Activated naive CD4-positive, alpha-beta T cell treated with anti-CD3 and anti-CD28 coated beads, Interleukin-2, amount 50 U/mL, for 24 hours (primary cell): ENCODE data around the gene SLC5A6.
A peak's percentile ranks its signal among the peaks of the same experiment; 100 is the strongest.

Experiments
- H3K27ac Mint-ChIP-seq: one replicate; pipeline ENCODE4 v1.8.0; 2021; ENCODE audit warnings: mild to moderate bottlenecking, mixed read lengths
- H3K27me3 Mint-ChIP-seq: one replicate; pipeline ENCODE4 v1.8.0; 2021; ENCODE audit warnings: mixed read lengths
- H3K36me3 Mint-ChIP-seq: one replicate; pipeline ENCODE4 v1.8.0; 2021; ENCODE audit warnings: mixed read lengths
- H3K4me1 Mint-ChIP-seq: one replicate; pipeline ENCODE4 v1.8.0; 2021; ENCODE audit warnings: mixed read lengths
- H3K4me3 Mint-ChIP-seq: one replicate; pipeline ENCODE4 v1.8.0; 2021; ENCODE audit warnings: mild to moderate bottlenecking, mixed read lengths
- H3K9me3 Mint-ChIP-seq: one replicate; pipeline ENCODE4 v1.8.0; 2021; ENCODE audit warnings: mixed read lengths

The SLC5A6 gene

DNA sequence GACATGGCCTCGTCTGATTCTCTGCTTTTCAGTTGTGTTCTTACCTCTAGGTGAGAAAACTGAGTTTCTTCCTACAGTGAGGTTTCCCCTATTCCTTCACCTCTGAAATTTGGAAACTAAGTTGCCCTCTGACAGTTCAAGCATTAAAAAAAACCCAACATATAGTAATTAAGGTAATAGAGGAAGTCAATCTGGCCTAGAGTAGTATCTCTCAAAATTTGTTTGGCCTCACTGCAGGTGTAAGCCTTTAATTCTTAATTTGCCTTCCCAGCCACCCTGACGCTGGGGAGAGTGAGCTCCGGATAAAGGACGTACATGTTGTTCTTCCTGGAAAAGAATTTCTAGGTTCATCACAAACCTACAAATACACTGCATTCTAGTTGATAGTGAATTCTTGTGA lies 6.5 kb upstream of the SLC5A6 start:
- Mint-ChIP-seq H3K4me3 (peak overlapping the region; percentile 95), H3K4me1 (peaks cover 29% of the 10 kb centered on the region), H3K27ac (peak overlapping the region; percentile 81), H3K36me3 (peaks cover 30% of the 10 kb centered on the region), H3K27me3 (no peaks in the 10 kb centered on the region), H3K9me3 (no peaks in the 10 kb centered on the region)

DNA sequence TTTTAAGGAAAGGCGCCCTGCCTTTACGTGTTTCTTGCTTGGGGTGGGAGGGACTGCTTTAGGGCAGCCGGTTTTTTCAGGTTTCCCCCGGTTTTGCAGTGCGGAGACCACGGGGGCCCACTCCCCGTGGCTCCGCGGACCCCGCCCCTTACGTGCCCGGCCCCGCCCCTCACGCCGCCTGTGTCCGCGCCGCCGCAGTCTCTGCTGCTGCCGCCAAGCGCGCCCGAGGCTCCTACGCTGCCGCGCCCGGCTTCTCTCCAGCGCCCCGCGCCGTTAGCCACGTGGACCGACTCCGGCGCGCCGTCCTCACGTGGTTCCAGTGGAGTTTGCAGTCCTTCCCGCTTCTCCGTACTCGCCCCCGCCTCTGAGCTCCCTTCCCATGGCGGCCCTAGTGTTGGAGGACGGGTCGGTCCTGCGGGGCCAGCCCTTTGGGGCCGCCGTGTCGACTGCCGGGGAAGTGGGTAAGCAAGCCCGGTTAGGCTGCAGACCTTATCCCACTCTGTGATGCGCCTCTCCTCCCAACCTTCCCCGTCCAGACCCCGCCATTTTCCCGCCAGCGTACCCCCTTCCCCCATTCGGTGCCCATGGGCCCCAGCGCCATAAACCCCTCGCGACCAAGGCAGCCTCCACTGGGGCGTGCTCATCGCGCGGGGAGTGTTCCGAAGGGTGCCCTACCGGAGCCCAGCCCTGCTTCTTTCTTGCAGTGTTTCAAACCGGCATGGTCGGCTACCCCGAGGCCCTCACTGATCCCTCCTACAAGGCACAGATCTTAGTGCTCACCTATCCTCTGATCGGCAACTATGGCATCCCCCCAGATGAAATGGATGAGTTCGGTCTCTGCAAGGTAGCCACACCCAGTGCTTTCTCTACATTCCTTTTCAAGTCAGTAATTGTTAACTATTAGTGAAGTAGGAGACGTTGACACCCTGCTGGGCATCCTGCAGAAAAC lies 5.4 kb upstream of the SLC5A6 start, which contains the start of gene CAD:
TSS of gene CAD (plus strand) at position 197 of the 949 bp plus-strand sequence. CDS start at position 380, 183 bp downstream.
- H3K27ac Mint-ChIP-seq, result peak within 1 kb of the TSS; percentile 96
- peaks cover 30% of the 10 kb centered on the region for H3K36me3 Mint-ChIP-seq
- peaks cover 39% of the 10 kb centered on the region for H3K4me1 Mint-ChIP-seq
- no peaks in the 10 kb centered on the region for H3K9me3 Mint-ChIP-seq
- no peaks in the 10 kb centered on the region for H3K27me3 Mint-ChIP-seq
- peak within 1 kb of the TSS; percentile 95 for H3K4me3 Mint-ChIP-seq

DNA sequence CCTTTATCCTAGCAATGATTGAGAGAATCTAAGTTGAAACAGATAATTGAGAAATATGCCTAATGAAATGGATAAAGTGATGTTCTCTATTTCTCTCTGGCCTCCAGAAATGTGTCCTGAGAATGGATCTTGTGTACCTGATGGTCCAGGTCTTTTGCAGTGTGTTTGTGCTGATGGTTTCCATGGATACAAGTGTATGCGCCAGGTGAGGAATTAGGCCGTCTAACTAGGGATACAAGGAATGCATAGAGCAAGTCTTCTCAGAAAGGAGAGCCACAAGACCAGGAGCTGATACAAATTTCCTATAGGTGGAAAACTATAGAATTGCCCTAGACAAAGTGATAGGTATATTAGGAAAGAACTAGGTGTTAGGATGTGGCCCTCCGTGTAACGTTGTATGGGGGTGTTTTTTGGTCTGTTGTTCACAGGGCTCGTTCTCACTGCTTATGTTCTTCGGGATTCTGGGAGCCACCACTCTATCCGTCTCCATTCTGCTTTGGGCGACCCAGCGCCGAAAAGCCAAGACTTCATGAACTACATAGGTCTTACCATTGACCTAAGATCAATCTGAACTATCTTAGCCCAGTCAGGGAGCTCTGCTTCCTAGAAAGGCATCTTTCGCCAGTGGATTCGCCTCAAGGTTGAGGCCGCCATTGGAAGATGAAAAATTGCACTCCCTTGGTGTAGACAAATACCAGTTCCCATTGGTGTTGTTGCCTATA lies 4.5 kb upstream of the SLC5A6 start:
- peak overlapping the region; percentile 96 for H3K27ac Mint-ChIP-seq
- H3K4me1 Mint-ChIP-seq, result peaks cover 39% of the 10 kb centered on the region
- peak overlapping the region; percentile 95 for H3K4me3 Mint-ChIP-seq
- H3K9me3 Mint-ChIP-seq, result no peaks in the 10 kb centered on the region
- H3K27me3 Mint-ChIP-seq, result no peaks in the 10 kb centered on the region
- H3K36me3 Mint-ChIP-seq, result peaks cover 27% of the 10 kb centered on the region

DNA sequence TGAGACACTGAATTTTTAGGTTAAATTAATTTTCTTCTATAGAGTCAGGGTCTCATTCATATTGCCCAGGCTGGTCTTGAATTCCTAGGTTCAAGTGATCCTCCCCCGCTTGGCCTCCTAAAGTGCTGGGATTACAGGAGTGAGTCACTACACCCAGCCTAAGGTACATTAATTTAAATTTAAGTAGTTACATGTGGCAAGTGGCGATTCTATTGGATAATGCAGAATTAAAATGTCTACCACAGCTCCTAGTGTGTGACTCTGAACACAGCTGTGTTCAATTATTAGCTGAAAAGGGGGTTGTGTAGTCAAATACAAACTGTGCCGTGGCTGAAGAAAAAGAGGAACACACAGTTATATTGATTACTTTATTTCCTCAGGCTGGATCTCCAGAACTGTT lies 2.9 kb upstream of the SLC5A6 start:
- Mint-ChIP-seq H3K27ac (no peak overlapping the region), H3K27me3 (no peaks in the 10 kb centered on the region), H3K36me3 (peaks cover 21% of the 10 kb centered on the region), H3K9me3 (no peaks in the 10 kb centered on the region), H3K4me1 (peaks cover 41% of the 10 kb centered on the region), H3K4me3 (no peak overlapping the region)

DNA sequence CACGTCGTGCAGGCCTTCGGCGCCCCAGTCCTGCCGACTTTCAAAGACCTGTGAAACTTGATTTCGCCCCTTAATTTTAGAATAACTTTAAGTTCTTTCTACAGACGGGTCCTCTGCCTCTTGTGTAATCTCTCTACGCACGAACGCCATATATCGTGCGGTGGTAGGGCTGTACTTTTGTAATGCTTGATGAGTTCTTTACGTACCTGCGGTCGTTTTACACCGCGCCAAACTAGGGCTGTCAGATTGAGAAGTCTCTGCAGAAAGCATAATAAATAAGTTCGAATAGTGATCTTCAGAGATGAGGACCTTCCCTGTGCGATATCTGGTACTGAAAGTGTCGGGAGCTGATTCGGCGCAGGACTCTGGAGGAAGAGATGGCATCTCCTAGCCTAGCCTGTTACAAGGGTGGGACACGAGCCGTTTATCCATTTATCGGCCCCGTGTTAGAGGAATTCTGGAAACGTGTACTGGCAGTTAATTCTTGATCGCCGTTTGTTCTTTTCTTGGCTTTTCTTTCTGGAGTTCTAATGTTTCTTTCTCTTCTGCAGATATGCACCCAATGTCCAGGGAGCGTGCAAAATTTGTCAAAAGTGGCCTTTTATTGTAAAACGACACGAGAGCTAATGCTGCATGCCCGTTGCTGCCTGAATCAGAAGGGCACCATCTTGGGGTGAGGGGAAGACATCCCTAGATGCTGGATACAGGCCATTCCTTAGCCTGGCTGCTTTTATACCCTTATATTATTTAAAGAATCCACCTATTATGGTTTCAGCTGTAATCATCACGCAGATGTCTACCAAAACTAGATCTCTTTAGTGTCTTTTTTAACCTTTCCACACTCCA lies 781 bp upstream of the SLC5A6 start:
- no peaks in the 10 kb centered on the region for H3K27me3 Mint-ChIP-seq
- no peaks in the 10 kb centered on the region for H3K9me3 Mint-ChIP-seq
- H3K4me3 Mint-ChIP-seq, result peak overlapping the region; percentile 99
- H3K27ac Mint-ChIP-seq, result peak overlapping the region; percentile 100
- peaks cover 38% of the 10 kb centered on the region for H3K4me1 Mint-ChIP-seq
- peaks cover 14% of the 10 kb centered on the region for H3K36me3 Mint-ChIP-seq

DNA sequence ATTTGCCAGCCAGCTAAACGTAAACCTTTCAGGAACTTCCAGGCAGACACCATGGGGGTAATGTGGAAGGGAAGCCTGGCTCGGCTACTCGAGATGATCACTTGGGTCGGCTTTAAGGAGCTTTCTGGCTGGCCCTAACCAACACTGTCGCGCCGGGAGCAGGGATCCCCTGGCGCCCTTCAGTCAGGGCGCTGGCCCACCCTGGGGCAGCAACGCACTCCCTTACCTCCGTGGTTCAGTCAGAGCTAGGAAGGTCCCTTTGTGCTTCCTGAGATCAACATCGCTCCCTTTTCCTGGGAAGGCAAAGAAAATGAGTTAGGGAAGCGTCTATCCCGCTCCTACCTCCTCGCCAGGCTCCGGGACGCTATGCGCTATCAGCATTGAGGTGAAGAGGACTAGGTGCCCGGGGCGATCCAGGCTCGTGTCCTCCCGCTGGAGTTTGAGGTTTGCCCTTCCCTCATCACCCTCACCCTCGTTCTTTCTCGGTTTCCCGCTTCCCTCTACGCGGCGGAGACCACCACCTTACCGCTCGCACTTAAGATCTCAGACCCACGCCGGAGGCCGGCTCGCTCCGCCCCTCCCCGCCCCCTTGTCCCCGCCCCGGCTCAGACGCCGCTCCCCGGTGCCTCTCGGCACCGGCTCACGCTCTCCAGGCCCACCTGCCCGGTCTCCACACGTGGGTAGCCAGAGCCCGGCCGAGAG lies 676 bp downstream of the SLC5A6 start:
- Mint-ChIP-seq H3K27ac (peak overlapping the region; percentile 71), H3K4me3 (peak overlapping the region; percentile 99), H3K4me1 (peaks cover 28% of the 10 kb centered on the region), H3K36me3 (peaks cover 6% of the 10 kb centered on the region), H3K27me3 (no peaks in the 10 kb centered on the region), H3K9me3 (no peaks in the 10 kb centered on the region)

DNA sequence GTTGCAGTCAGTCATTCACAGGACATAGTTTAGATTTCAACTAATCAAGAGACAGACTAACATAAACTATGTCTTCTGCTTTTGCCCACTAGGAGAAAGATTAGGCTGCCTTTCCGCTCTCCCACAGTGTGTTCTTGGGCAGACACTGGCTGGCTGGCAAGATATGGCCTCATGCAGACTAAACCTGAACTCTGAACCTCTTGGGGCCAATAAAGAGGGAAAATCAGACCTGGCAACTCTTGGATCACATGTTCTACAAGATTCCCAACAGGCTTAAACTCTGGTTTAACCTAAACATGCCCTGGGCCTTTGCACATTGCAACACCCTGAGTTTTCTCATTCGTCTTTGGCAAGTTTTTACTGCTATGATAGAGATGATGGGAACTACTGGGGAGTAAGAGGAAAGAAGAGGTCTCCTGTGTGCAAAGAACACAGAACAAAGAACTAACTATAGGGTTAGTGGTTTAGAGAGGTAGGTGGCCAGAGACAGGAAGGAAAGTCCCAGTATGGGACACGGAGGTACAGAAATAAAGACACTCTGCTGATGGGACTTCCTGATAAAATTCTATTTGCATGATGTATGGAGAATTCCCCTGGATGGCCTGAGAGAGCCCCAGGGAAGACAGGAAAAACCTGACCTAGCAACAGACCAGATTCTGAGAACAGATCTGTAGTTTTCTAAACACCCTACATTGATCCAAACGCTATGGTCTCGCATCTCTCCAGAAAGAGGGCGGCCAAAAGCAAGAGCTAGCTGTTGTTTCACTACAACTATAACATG lies 2.3 kb downstream of the SLC5A6 start:
- Mint-ChIP-seq H3K36me3 (peaks cover 11% of the 10 kb centered on the region), H3K4me3 (peak overlapping the region; percentile 65), H3K4me1 (peaks cover 26% of the 10 kb centered on the region), H3K27ac (peak overlapping the region; percentile 44), H3K9me3 (no peaks in the 10 kb centered on the region), H3K27me3 (no peaks in the 10 kb centered on the region)

DNA sequence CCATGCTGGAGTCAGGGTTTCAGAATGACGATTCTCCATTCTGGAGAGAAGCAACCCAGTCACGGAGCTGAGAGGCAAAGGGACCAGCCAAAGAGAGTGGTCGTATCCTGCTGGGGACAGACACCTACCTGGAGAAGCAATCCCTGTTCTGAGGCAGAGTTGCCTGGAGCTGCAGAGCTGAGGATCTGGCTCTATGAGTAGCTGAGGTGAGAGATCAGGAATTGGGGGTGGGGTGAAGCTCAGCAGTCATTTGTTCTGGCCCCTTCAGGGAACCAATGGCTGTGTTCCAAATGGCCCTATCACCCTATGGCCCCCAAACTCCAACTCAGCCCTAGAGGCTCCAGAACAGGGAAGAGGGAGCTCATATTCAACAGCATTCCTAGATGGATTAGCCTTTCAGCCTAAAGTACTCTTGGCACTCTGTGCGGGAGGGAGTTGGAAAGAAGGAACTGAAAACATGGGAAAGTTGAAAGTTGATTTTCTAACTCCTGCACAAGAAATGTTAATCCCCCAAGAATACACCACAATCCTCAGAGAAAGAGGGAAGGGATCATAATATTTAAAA lies 3.5 kb downstream of the SLC5A6 start:
- no peak overlapping the region for H3K27ac Mint-ChIP-seq
- H3K4me3 Mint-ChIP-seq, result no peak overlapping the region
- peaks cover 11% of the 10 kb centered on the region for H3K36me3 Mint-ChIP-seq
- no peaks in the 10 kb centered on the region for H3K9me3 Mint-ChIP-seq
- no peaks in the 10 kb centered on the region for H3K27me3 Mint-ChIP-seq
- peaks cover 24% of the 10 kb centered on the region for H3K4me1 Mint-ChIP-seq

DNA sequence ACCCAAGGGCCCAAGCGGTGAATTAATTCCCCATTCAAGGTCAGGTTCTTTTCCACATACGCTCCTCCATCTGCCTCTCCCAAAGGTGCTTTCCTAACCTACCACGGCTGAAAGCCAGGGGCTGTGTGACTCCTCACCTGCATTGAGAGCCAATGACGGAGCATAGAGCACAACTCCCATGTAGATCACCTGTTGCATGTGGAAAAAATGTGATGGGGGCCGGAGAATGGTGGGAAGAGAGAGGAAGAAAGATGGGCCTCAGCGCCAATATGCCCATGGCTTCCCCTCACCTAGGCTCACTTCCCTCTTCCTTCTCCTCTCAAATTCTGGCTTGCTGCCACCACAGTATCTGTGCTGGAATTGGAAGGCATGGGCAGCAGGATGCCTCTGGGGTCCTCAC lies 5.7 kb downstream of the SLC5A6 start:
- no peaks in the 10 kb centered on the region for H3K9me3 Mint-ChIP-seq
- H3K4me1 Mint-ChIP-seq, result peaks cover 21% of the 10 kb centered on the region
- peaks cover 10% of the 10 kb centered on the region for H3K36me3 Mint-ChIP-seq
- H3K4me3 Mint-ChIP-seq, result no peak overlapping the region
- H3K27ac Mint-ChIP-seq, result no peak overlapping the region
- no peaks in the 10 kb centered on the region for H3K27me3 Mint-ChIP-seq

DNA sequence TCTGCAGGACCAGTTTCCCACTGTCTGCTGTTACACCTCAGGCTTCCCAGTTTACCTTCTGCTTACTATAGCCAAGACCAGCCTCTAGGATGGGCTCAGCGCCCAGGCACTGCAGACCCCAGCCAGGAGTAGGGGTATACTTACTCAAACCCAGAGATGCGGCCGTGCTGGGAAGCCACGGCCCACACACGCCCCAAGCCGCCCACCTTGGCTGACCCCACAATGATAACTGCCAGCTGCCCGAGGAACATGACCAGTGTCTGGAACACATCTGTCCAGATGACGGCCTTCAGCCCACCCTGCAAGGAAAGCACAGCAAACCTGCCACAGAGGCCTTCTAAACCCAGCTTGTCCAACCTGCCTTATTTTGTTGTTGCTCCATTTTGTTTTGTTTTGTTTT lies 6.9 kb downstream of the SLC5A6 start:
- Mint-ChIP-seq H3K4me1 (peaks cover 17% of the 10 kb centered on the region), H3K4me3 (no peak overlapping the region), H3K27me3 (no peaks in the 10 kb centered on the region), H3K9me3 (no peaks in the 10 kb centered on the region), H3K27ac (no peak overlapping the region), H3K36me3 (peaks cover 10% of the 10 kb centered on the region)

DNA sequence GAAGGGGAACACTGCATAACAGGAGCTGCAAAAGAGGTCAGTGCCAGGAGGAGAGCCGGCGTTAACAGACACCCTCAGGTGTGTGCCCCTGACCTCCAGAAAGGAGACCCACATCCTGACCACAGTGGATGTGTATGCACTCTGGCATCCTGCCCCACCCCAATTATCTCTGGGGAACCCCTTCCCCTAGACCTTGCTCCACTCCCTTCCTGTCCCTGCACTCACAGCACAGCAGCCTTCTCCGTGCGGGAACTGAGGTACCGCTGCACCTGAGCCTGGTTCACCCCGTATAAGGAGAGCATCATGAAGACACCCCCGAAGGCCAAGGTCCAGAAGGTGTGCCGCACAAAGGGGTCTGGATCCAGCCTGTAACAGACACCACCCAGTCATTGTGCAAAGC lies 7.5 kb downstream of the SLC5A6 start:
- peaks cover 11% of the 10 kb centered on the region for H3K4me1 Mint-ChIP-seq
- H3K27ac Mint-ChIP-seq, result no peak overlapping the region
- no peaks in the 10 kb centered on the region for H3K27me3 Mint-ChIP-seq
- H3K36me3 Mint-ChIP-seq, result peaks cover 8% of the 10 kb centered on the region
- H3K4me3 Mint-ChIP-seq, result no peak overlapping the region
- no peaks in the 10 kb centered on the region for H3K9me3 Mint-ChIP-seq

DNA sequence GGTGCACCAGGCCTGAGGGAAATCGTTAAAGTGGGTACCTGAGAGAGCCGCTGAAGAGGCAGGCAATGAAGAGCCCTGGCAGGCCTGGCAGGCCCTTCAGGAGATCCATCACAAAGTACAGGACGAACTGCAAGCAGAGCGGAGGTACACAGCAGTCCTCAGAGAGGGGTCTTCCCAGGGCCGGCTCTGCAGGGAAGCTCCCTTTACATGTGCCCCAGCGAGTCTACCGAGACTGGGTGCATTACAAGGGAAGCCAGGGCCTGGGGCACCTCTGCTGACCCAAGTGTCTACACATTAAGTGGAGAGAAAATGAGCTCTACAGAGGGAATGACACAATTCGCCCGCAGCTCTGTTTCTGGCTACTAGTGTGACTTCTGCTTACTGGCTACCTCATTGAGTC lies 8.3 kb downstream of the SLC5A6 start:
- no peak overlapping the region for H3K27ac Mint-ChIP-seq
- peaks cover 6% of the 10 kb centered on the region for H3K4me1 Mint-ChIP-seq
- H3K27me3 Mint-ChIP-seq, result no peaks in the 10 kb centered on the region
- H3K9me3 Mint-ChIP-seq, result no peaks in the 10 kb centered on the region
- no peak overlapping the region for H3K4me3 Mint-ChIP-seq
- peaks cover 8% of the 10 kb centered on the region for H3K36me3 Mint-ChIP-seq

DNA sequence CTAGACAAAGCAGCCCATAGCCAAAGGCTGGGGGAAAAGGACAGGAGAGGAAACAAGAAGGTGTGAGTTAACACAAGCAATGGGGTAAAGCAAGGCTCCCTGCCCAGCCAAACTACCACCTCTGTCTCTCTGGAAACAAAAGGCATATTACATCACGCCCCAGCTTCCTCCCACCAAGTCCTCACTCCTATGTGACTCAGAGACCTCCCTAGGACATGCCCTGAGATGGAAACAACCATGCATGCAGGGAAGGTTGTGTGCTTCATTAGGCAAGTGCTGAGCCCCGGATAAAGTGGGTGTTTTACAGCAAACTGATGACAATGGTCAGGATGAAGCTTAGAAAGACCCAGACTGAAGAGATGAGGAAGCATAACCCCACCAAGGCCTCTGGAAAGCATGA lies 9.2 kb downstream of the SLC5A6 start:
- H3K27ac Mint-ChIP-seq, result no peak overlapping the region
- peaks cover 6% of the 10 kb centered on the region for H3K4me1 Mint-ChIP-seq
- H3K27me3 Mint-ChIP-seq, result no peaks in the 10 kb centered on the region
- peaks cover 8% of the 10 kb centered on the region for H3K36me3 Mint-ChIP-seq
- no peaks in the 10 kb centered on the region for H3K9me3 Mint-ChIP-seq
- H3K4me3 Mint-ChIP-seq, result no peak overlapping the region

DNA sequence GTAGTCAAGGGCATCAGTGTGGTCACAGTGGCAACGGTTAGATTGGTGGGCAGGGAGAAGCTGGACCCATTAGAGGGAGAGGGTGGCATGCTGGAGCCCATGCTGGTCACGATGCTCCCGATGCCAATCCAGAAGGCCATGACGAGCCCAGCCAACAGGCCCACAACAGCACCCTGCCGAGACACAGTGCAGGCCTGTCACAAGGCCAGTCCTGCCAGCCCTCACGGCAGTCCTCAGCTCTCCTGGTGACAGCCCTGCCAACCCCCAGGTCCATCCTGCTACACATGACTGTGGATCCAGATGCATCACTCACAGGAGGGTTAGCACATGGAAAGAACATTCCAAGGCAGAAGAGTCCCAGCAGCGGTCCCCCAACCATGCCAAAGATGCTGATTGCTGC lies 10.4 kb downstream of the SLC5A6 start:
- Mint-ChIP-seq H3K36me3 (peaks cover 8% of the 10 kb centered on the region), H3K4me1 (peaks cover 6% of the 10 kb centered on the region), H3K27ac (no peak overlapping the region), H3K4me3 (no peak overlapping the region), H3K9me3 (no peaks in the 10 kb centered on the region), H3K27me3 (no peaks in the 10 kb centered on the region)
